Measurements from ENCODE around the gene LCN1. TPM values are rescaled to one million over a fixed set of nuclear protein-coding genes. Genes with fewer than 3 reads are reported as not detected.

The LCN1 gene
- total RNA-seq, 1 donor from 2014 or later, result not detected

DNA sequence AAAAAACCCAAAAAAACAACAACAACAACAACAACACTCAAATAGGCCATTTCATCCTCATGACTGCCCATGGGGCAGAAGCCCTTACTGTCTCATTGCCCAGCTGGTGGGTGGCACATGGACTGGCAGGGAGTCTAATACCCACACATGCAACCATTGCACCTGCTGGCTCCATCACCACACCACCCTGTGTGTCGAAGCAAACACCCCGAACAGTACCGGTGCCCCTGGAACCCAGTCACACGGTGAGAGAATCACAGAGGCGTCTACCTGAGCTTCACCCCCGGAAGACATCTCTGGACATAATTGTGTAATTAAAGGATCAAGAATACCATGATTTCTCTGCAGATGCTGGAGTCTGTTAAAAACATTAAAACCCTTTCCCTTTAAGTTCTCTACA lies 46.8 kb downstream of the LCN1 start:
- Mint-ChIP-seq H3K4me1 (ENCODE audit: unreplicated experiment) (no peaks in the 10 kb centered on the region), H3K9me3 (ENCODE audit: unreplicated experiment) (no peaks in the 10 kb centered on the region), H3K36me3 (ENCODE audit: low read depth, unreplicated experiment) (no peaks in the 10 kb centered on the region), H3K27me3 (ENCODE audit: unreplicated experiment) (no peaks in the 10 kb centered on the region), H3K27ac (ENCODE audit: unreplicated experiment) (no peak overlapping the region), H3K4me3 (ENCODE audit: unreplicated experiment) (no peak overlapping the region)
- DNase-seq (ENCODE audit: low spot score), result no peak
- no peak for TF ChIP-seq CTCF (IDR thresholded peaks at IDR 0.05; ENCODE audit: unreplicated experiment)

DNA sequence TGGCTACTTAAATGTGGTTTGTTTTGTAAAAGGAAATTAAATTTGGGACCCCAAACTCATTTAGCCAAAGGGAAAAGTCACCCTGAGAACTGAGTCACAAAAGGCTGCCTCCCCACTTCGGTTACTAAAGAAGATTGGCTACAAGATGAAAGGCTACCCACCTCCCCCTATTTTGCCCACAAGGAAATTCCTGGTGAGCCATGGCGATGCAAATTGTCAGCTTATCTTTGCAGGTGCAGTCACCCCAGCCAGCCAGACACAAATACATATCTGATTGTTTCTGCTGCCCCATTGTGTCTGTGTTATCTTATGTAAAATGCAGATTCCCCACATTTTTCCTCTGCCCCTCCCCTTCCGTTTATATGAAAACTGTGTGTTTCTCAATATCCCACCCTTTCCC lies 49.2 kb downstream of the LCN1 start:
- Mint-ChIP-seq H3K36me3 (ENCODE audit: low read depth, unreplicated experiment) (no peaks in the 10 kb centered on the region), H3K4me1 (ENCODE audit: unreplicated experiment) (no peaks in the 10 kb centered on the region), H3K9me3 (ENCODE audit: unreplicated experiment) (no peaks in the 10 kb centered on the region), H3K4me3 (ENCODE audit: unreplicated experiment) (no peak overlapping the region), H3K27ac (ENCODE audit: unreplicated experiment) (no peak overlapping the region), H3K27me3 (ENCODE audit: unreplicated experiment) (no peaks in the 10 kb centered on the region)
- TF ChIP-seq CTCF (IDR thresholded peaks at IDR 0.05; ENCODE audit: unreplicated experiment), result no peak
- no peak for DNase-seq (ENCODE audit: low spot score)

DNA sequence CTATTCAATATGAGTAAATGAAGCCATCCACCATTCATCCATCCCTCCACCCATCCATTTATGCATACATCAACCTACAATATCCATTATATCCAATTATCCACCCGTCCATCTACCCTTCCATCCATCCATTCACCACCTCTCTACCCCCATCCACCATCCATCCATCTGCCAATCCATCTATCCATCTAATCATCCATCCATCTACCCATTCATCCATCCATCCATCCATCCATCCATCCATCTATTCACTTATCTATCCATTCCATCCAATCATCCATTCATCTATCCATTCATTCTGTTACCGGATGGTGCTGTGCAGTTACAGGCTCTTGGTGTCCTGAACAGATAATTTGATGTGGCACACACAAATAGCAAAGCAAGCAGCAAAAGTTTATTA lies 51.0 kb downstream of the LCN1 start:
- no peak overlapping the region for H3K27ac Mint-ChIP-seq (ENCODE audit: unreplicated experiment)
- H3K4me1 Mint-ChIP-seq (ENCODE audit: unreplicated experiment), result no peaks in the 10 kb centered on the region
- H3K4me3 Mint-ChIP-seq (ENCODE audit: unreplicated experiment), result no peak overlapping the region
- H3K9me3 Mint-ChIP-seq (ENCODE audit: unreplicated experiment), result no peaks in the 10 kb centered on the region
- no peak for DNase-seq (ENCODE audit: low spot score)
- TF ChIP-seq CTCF (IDR thresholded peaks at IDR 0.05; ENCODE audit: unreplicated experiment), result no peak
- H3K36me3 Mint-ChIP-seq (ENCODE audit: low read depth, unreplicated experiment), result no peaks in the 10 kb centered on the region
- peaks cover 2% of the 10 kb centered on the region for H3K27me3 Mint-ChIP-seq (ENCODE audit: unreplicated experiment)

DNA sequence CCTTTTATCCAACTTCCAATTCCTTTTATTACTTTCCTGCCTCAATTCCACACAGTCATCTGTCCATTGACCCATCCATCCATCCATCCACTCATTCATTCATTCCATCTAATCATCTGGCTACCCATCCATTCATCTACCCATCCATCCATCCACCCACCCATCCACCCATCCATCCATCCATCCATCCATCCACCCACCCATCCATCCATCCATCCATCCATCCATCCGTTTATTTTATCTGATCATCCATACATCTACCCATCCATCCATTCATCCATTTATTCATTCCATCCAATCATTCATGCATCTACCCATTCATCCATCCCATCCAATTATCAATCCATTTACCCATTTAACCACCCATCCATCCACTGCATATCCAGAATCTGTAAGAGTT lies 51.9 kb downstream of the LCN1 start:
- Mint-ChIP-seq H3K9me3 (ENCODE audit: unreplicated experiment) (no peaks in the 10 kb centered on the region), H3K4me3 (ENCODE audit: unreplicated experiment) (no peak overlapping the region)

DNA sequence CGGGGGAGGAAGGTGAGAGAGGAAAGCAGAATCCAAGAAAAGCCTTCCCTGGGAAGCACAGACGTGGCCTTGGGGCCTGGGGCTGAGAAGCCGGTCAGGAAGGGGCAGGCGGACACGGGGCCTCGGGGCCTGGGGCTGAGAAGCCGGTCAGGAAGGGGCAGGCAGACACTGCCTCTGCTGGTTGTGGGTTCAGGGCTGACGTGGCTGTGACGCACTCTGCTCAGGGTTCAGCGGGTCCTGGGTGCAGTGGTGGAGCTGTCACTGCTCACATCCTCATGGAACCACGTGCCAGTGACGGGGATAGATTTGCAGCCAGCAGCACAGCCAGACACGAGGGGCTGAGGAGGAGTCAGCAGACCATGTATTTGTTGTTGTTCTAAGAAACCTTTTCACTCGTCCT lies 53.1 kb downstream of the LCN1 start:
- TF ChIP-seq CTCF (IDR thresholded peaks at IDR 0.05; ENCODE audit: unreplicated experiment), result no peak
- H3K9me3 Mint-ChIP-seq (ENCODE audit: unreplicated experiment), result no peaks in the 10 kb centered on the region
- H3K4me3 Mint-ChIP-seq (ENCODE audit: unreplicated experiment), result no peak overlapping the region
- H3K27ac Mint-ChIP-seq (ENCODE audit: unreplicated experiment), result no peak overlapping the region
- H3K36me3 Mint-ChIP-seq (ENCODE audit: low read depth, unreplicated experiment), result no peaks in the 10 kb centered on the region
- peaks cover 2% of the 10 kb centered on the region for H3K27me3 Mint-ChIP-seq (ENCODE audit: unreplicated experiment)
- no peaks in the 10 kb centered on the region for H3K4me1 Mint-ChIP-seq (ENCODE audit: unreplicated experiment)
- DNase-seq (ENCODE audit: low spot score), result no peak

More for the DNA sequence above, 51.9 kb downstream of the LCN1 start:
- Mint-ChIP-seq H3K36me3 (ENCODE audit: low read depth, unreplicated experiment) (no peaks in the 10 kb centered on the region), H3K27ac (ENCODE audit: unreplicated experiment) (no peak overlapping the region), H3K27me3 (ENCODE audit: unreplicated experiment) (peaks cover 2% of the 10 kb centered on the region), H3K4me1 (ENCODE audit: unreplicated experiment) (no peaks in the 10 kb centered on the region)
- no peak for DNase-seq (ENCODE audit: low spot score)
- TF ChIP-seq CTCF (IDR thresholded peaks at IDR 0.05; ENCODE audit: unreplicated experiment), result no peak

All from endothelial cell (in vitro differentiated cells).